LNCAP (cell line): Measurements from ENCODE around the gene MDFI.

Source experiments
- TF ChIP-seq, protein P1 (sequence below): fragments of 450-650 bp; IDR thresholded peaks from 2 replicates; pipeline ENCODE4 v1.5.1; 2017; ENCODE audit warnings: mild to moderate bottlenecking

MDFI gene

GRCh38 chr6:41654151-41654697, 16.0 kb downstream of the MDFI start:
- TF ChIP-seq, protein P1, sequence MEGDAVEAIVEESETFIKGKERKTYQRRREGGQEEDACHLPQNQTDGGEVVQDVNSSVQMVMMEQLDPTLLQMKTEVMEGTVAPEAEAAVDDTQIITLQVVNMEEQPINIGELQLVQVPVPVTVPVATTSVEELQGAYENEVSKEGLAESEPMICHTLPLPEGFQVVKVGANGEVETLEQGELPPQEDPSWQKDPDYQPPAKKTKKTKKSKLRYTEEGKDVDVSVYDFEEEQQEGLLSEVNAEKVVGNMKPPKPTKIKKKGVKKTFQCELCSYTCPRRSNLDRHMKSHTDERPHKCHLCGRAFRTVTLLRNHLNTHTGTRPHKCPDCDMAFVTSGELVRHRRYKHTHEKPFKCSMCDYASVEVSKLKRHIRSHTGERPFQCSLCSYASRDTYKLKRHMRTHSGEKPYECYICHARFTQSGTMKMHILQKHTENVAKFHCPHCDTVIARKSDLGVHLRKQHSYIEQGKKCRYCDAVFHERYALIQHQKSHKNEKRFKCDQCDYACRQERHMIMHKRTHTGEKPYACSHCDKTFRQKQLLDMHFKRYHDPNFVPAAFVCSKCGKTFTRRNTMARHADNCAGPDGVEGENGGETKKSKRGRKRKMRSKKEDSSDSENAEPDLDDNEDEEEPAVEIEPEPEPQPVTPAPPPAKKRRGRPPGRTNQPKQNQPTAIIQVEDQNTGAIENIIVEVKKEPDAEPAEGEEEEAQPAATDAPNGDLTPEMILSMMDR: no peak

DNA sequence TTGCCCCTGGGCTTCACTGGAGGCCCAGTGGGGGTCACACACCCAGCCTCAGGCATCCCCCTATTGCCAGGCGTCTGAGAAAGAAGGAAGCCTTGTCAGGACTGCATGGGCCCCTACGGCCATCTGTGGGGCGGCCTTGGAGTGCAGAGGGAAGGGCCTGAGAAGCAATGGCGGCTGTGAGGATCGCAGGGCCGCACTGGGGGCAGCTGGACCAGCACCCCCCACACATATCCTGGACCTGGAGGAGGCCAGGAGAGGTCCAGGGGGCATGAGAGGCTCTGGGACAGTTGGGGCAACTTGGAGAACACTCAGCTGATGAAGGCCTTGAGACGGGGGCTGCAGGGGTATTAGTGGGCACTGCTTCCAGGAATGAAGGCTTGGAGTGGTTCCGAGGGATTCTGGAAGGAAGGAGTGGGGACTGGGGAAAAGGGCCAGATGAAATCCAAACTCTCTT, 16.5 kb downstream of the MDFI start:
- TF ChIP-seq, protein P1: no peak

GRCh38 chr6:41655176-41655575, 16.9 kb downstream of the MDFI start:
- TF ChIP-seq, protein P1: no peak

DNA sequence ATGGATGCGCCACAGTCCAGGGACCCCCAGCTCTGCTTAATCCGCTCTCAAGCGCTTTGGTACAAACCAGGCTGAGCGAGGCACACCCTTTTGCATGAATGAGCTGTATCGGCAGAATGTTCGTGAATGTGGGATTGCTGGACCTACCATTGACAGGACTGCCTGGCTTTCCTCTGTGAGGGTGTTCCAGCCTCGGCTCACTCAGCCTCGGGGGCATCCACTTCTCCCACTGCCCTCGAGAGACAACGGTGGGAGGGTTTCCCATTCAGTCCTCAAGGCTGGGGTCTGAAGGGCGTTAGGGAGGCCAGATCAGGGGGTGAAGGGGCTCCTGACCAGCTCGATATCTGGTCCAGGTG, 17.4 kb downstream of the MDFI start:
- TF ChIP-seq, protein P1: no peak

DNA sequence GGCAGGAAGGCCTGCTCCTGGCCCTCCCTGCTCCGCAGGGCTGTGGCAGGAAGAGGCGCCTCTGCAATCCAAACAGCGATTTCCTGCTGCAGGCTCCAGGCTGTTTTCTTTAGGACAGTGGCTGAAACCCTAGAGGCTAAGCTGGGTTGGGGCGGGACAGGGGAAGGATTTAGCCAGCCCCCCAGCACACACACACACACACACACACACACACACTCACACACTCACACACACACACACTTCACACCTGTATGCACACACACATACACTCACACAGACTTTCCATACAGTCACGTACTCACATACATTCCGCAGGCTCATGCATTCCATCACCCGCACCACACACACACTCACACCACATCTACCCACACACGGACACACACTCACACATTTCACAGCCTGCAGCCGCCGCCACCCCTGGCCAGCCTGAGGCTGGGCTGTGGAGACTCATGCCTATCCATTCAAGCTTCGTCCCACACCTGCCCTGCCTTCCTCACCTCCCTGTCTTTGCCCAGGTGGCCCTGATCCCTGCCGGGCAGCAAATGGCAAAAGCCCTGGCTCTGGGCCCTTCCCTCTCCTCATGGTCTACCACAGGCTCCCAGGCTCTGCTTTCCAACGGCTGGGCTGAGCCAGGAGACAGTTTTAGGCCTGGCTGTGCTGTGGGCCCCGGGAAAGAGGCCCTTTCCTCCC, 17.9 kb downstream of the MDFI start:
- TF ChIP-seq, protein P1: no peak

- TF ChIP-seq, protein P1: no peak
Observed at GRCh38 chr6:41657131-41658094, 19.1 kb downstream of the MDFI start.

- TF ChIP-seq, protein P1: no peak
Observed at GRCh38 chr6:41658636-41659035, 20.4 kb downstream of the MDFI start.
